ENCODE results near the gene HCFC1R1. TPM values are rescaled to one million over a fixed set of nuclear protein-coding genes. Genes with fewer than 3 reads are reported as not detected.

HCFC1R1 gene
- total RNA-seq, 1 experiment from 2014 or later: 46.6 TPM

DNA sequence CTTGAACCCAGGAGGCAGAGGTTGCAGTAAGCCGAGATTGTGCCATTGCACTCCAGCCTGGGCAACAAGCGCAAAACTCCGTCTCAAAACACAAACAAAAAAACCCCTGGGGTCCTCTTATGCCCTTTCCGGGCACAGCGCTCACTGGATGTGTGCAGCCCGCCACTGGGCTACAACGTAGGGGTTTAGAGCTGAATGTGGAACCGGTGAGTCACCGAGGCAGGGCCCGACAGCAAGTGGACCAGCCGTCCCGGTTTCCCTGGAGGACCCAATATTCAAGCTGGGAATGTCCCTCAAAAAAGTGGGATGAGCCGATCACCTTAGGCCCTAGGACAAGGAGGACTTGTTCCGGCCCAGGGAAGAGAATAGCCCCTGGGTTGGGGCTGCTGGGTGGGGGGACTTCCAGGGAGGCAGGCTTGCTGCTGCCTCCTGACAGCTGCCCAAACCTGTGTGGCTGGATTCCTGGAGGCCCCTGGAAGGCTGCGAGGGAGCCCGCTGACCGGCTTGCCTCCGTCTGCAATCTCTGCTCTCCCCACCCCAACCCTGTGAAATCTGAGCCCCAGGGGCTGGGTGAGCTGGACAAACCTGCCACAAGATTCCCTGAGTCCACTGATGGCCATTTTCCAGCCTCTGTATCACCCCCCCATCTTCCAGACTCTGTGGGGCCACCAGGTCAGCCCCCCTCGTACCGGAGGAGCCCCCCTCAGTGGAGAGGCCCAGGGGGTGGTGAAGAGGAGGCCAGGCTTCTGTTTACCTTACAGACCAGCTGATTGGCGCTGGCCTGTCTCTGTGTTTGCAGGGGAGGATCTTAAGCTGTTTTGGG is 14.0 kb downstream of the HCFC1R1 start:
- Histone ChIP-seq H3K4me3 (ENCODE audit: low read depth, low read length, poor library complexity, severe bottlenecking) (no peak overlapping the region), H3K4me1 (ENCODE audit: insufficient read depth, low read length, poor library complexity, severe bottlenecking) (peaks cover 4% of the 10 kb centered on the region), H3K27me3 (replicated peaks; ENCODE audit: insufficient read depth, low read depth, low read length, poor library complexity) (peaks cover 87% of the 10 kb centered on the region), H3K9me3 (ENCODE audit: low read depth, low read length, poor library complexity, severe bottlenecking) (no peaks in the 10 kb centered on the region), H3K36me3 (ENCODE audit: insufficient read depth, low read length, poor library complexity, severe bottlenecking) (no peaks in the 10 kb centered on the region), H3K27ac (ENCODE audit: low read depth, low read length, poor library complexity, severe bottlenecking) (no peak overlapping the region)
- ChIA-PET POLR2A (ENCODE audit: low non-redundant PET) (no interaction called here), CTCF (interaction anchor here (1.0 kb wide), 1 partner anchor 19 kb away, joined by 4 read pairs; no protein-coding TSS in a partner anchor)
- no peak for DNase-seq (ENCODE audit: low spot score)
- intact Hi-C loops (cut with micrococcal nuclease; ENCODE audit: unreplicated experiment): no loop called here
- no TSS peak for BruUV-seq (replicated peaks)
- no peak for TF ChIP-seq EZH2 (IDR thresholded peaks at IDR 0.05; ENCODE audit: borderline replicate concordance, low read depth, low read length, poor library complexity, severe bottlenecking)
- TF ChIP-seq, protein P1, sequence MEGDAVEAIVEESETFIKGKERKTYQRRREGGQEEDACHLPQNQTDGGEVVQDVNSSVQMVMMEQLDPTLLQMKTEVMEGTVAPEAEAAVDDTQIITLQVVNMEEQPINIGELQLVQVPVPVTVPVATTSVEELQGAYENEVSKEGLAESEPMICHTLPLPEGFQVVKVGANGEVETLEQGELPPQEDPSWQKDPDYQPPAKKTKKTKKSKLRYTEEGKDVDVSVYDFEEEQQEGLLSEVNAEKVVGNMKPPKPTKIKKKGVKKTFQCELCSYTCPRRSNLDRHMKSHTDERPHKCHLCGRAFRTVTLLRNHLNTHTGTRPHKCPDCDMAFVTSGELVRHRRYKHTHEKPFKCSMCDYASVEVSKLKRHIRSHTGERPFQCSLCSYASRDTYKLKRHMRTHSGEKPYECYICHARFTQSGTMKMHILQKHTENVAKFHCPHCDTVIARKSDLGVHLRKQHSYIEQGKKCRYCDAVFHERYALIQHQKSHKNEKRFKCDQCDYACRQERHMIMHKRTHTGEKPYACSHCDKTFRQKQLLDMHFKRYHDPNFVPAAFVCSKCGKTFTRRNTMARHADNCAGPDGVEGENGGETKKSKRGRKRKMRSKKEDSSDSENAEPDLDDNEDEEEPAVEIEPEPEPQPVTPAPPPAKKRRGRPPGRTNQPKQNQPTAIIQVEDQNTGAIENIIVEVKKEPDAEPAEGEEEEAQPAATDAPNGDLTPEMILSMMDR (conservative IDR thresholded peaks at IDR 0.05; ENCODE audit: low read depth, low read length): no peak

DNA sequence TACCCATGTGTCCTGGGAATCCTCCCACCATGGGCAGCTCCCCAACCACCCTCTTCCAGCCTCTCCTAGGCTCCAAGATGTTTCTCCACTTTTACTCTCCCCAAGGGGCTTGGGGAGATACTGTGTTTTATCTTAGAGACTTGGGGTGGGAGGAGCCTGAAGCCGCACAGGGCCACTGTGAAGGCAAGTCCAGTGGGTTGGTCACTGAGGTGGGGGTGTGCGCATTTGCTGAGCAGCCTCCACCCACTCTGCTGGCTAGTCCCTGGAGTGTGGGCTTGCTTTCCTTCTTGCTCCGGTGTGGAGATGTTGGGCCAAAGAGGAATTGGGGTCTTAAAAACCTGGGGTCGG is 15.1 kb downstream of the HCFC1R1 start:
- no peak for DNase-seq (ENCODE audit: low spot score)
- Histone ChIP-seq H3K27ac (ENCODE audit: low read depth, low read length, poor library complexity, severe bottlenecking) (no peak overlapping the region), H3K27me3 (replicated peaks; ENCODE audit: insufficient read depth, low read depth, low read length, poor library complexity) (peaks cover 80% of the 10 kb centered on the region), H3K4me3 (ENCODE audit: low read depth, low read length, poor library complexity, severe bottlenecking) (no peak overlapping the region), H3K36me3 (ENCODE audit: insufficient read depth, low read length, poor library complexity, severe bottlenecking) (no peaks in the 10 kb centered on the region), H3K4me1 (ENCODE audit: insufficient read depth, low read length, poor library complexity, severe bottlenecking) (peaks cover 4% of the 10 kb centered on the region), H3K9me3 (ENCODE audit: low read depth, low read length, poor library complexity, severe bottlenecking) (no peaks in the 10 kb centered on the region)
- TF ChIP-seq, protein P1 (conservative IDR thresholded peaks at IDR 0.05; ENCODE audit: low read depth, low read length): no peak
- TF ChIP-seq EZH2 (IDR thresholded peaks at IDR 0.05; ENCODE audit: borderline replicate concordance, low read depth, low read length, poor library complexity, severe bottlenecking): no peak
- BruUV-seq (replicated peaks): no TSS peak
- ChIA-PET CTCF (no interaction called here), POLR2A (ENCODE audit: low non-redundant PET) (no interaction called here)
- intact Hi-C loops (cut with micrococcal nuclease; ENCODE audit: unreplicated experiment): no loop called here

DNA sequence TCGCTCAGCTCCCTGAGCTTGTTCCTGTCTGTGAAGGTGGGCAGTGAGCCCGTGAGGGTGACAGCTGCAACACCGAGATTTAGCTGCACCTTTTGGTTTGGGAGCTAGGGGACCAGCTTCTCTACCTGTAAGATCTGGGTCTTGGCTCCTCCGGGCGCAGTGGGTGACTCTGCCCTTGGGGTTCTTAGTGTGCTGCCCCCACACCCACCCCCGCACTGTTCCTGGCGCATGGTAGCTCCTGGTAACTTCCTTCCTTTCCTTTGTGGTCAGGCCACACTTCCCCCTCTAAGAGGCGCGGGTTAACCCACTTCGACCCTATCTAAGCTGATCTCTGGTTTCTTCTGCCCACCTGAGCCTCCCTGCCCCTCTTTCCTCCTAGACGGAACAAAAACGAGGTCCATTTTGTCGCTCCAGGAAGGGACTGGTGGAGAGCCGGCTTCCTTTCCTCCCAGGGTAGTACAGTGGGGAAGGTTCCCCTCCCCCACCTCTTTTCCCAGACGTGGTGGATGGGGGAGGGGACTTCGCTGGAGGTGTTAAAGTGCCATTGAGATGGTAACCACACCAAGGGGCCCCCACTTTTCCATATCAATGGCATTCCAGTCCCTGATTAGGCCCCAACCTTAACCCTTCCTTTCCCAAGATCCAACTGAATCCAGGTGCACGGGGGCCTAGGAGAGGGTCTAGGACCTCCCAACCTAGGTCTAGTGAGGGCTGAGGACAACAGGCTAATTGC is 15.6 kb downstream of the HCFC1R1 start:
- peaks cover 75% of the 10 kb centered on the region for H3K27me3 ChIP-seq (replicated peaks; ENCODE audit: insufficient read depth, low read depth, low read length, poor library complexity)
- no peak for DNase-seq (ENCODE audit: low spot score)
- no peaks in the 10 kb centered on the region for H3K9me3 ChIP-seq (ENCODE audit: low read depth, low read length, poor library complexity, severe bottlenecking)
- ChIA-PET POLR2A (ENCODE audit: low non-redundant PET) (no interaction called here), CTCF (interaction anchor here (0.6 kb wide), 1 partner anchor 152 kb away, joined by 3 read pairs; no protein-coding TSS in a partner anchor)
- no TSS peak for BruUV-seq (replicated peaks)
- H3K4me1 ChIP-seq (ENCODE audit: insufficient read depth, low read length, poor library complexity, severe bottlenecking): peaks cover 4% of the 10 kb centered on the region
- no peak overlapping the region for H3K4me3 ChIP-seq (ENCODE audit: low read depth, low read length, poor library complexity, severe bottlenecking)
- H3K36me3 ChIP-seq (ENCODE audit: insufficient read depth, low read length, poor library complexity, severe bottlenecking): no peaks in the 10 kb centered on the region
- no peak for TF ChIP-seq EZH2 (IDR thresholded peaks at IDR 0.05; ENCODE audit: borderline replicate concordance, low read depth, low read length, poor library complexity, severe bottlenecking)
- TF ChIP-seq, protein P1 (conservative IDR thresholded peaks at IDR 0.05; ENCODE audit: low read depth, low read length): no peak
- no peak overlapping the region for H3K27ac ChIP-seq (ENCODE audit: low read depth, low read length, poor library complexity, severe bottlenecking)
- intact Hi-C loops (cut with micrococcal nuclease; ENCODE audit: unreplicated experiment): no loop called here

Data from A673 (cell line).